ENCODE data around the gene ZNF277.

The ZNF277 gene

DNA sequence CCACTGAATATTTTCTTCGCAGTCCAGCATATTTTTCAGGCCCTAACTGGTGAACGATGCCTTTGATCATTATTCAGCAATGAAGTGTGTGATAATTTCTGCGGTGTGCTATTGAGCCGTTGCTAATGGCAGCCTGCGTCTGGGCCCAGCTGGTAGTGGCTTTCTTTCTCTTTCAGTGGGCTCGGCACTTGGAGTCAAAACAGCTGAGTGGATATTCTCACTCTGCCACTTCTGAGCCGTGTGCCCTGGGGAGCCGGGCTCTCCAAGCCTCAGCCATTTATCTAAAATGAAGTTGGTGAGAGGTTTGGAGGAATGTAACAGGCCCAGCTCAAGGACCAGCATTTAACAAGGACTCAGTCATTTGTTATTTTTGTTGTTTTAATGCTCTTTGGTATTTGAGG lies 156.2 kb downstream of the ZNF277 start:
- no peaks in the 10 kb centered on the region for H3K79me1 ChIP-seq (replicated peaks; ENCODE audit: low read length, poor library complexity, severe bottlenecking)
- no peak overlapping the region for H3K27ac ChIP-seq (ENCODE audit: low read length, poor library complexity, severe bottlenecking)
- H2BK12ac ChIP-seq (ENCODE audit: low read length in 2 of 2), result no peak overlapping the region
- no peak overlapping the region for H2BK15ac ChIP-seq (ENCODE audit: low read depth, poor library complexity, severe bottlenecking)
- no peak overlapping the region for H3K4me2 ChIP-seq (ENCODE audit: low read length, poor library complexity, severe bottlenecking)
- no peak overlapping the region for H4K8ac ChIP-seq (ENCODE audit: low read length)
- peaks cover 13% of the 10 kb centered on the region for H3K9me3 ChIP-seq (ENCODE audit: control insufficient read depth, low read length)
- H2BK120ac ChIP-seq (ENCODE audit: low read depth, low read length), result no peak overlapping the region
- DNase-seq, result no peak
- no peak overlapping the region for H2AFZ ChIP-seq (ENCODE audit: low read depth, low read length)
- no peak overlapping the region for H3K14ac ChIP-seq (ENCODE audit: low read length in 2 of 2)
- no peak overlapping the region for H4K91ac ChIP-seq (ENCODE audit: low read length)
- H3K4me1 ChIP-seq (ENCODE audit: control insufficient read depth, insufficient read depth, low read depth, low read length), result no peaks in the 10 kb centered on the region
- no peak overlapping the region for H3K4ac ChIP-seq (ENCODE audit: low read depth in 1 of 2, low read length in 2 of 2)
- H3K9ac ChIP-seq (ENCODE audit: low read length), result no peak overlapping the region
- H3K4me3 ChIP-seq (ENCODE audit: insufficient read depth in 1 of 2, low read depth in 1 of 2, low read length in 2 of 2), result no peak overlapping the region
- no peaks in the 10 kb centered on the region for H3K36me3 ChIP-seq (ENCODE audit: control insufficient read depth in 1 of 2, insufficient read depth in 2 of 2, low read depth in 1 of 2, low read length in 2 of 2)
- no peak overlapping the region for H3K18ac ChIP-seq (ENCODE audit: low read depth in 1 of 2, low read length in 2 of 2)
- H2AK5ac ChIP-seq (ENCODE audit: low read length, severe bottlenecking), result no peak overlapping the region
- no peak overlapping the region for H2BK5ac ChIP-seq (ENCODE audit: low read depth, low read length, poor library complexity, severe bottlenecking)
- H3K27me3 ChIP-seq (ENCODE audit: control insufficient read depth in 1 of 2, insufficient read depth in 1 of 2, low read length in 2 of 2), result peaks cover 0 to 5% of the 10 kb centered on the region in 2 experiments
- 73% methylated on average over 8 of the region's 8 CpGs for WGBS
- no peak overlapping the region for H3K23ac ChIP-seq (ENCODE audit: low read length in 2 of 2)

DNA sequence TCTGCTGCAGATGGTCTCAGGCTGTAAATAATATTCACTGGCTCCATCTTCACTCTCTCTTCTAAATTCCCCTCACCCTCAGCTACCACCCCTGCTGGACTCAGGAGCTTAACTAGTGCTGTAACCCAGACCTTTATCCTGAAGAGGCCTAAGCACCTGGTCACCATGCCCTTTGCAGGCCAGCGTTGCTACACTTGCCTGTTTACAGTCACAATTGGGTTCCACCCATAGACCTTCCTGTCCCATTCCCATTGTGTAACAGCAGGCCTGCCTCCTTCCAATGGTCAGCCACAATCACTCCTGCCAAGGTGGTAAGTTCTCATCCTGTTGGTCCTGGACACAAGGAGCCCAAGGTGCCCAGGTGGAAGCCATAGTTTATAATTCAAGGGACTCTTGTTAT lies 157.9 kb downstream of the ZNF277 start:
- peaks cover 9% of the 10 kb centered on the region for H3K9me3 ChIP-seq (ENCODE audit: control insufficient read depth, low read length)
- H2BK12ac ChIP-seq (ENCODE audit: low read length in 2 of 2), result no peak overlapping the region
- H3K14ac ChIP-seq (ENCODE audit: low read length in 2 of 2), result no peak overlapping the region
- no peak overlapping the region for H2BK120ac ChIP-seq (ENCODE audit: low read depth, low read length)
- H2AFZ ChIP-seq (ENCODE audit: low read depth, low read length), result no peak overlapping the region
- H3K36me3 ChIP-seq (ENCODE audit: control insufficient read depth in 1 of 2, insufficient read depth in 2 of 2, low read depth in 1 of 2, low read length in 2 of 2), result no peaks in the 10 kb centered on the region
- H4K91ac ChIP-seq (ENCODE audit: low read length), result no peak overlapping the region
- no peak overlapping the region for H3K4me2 ChIP-seq (ENCODE audit: low read length, poor library complexity, severe bottlenecking)
- no peaks in the 10 kb centered on the region for H3K79me1 ChIP-seq (replicated peaks; ENCODE audit: low read length, poor library complexity, severe bottlenecking)
- no peak overlapping the region for H3K27ac ChIP-seq (ENCODE audit: low read length, poor library complexity, severe bottlenecking)
- no peak overlapping the region for H3K9ac ChIP-seq (ENCODE audit: low read length)
- no peak overlapping the region for H3K4ac ChIP-seq (ENCODE audit: low read depth in 1 of 2, low read length in 2 of 2)
- H4K8ac ChIP-seq (ENCODE audit: low read length), result no peak overlapping the region
- peaks cover 0 to 5% of the 10 kb centered on the region in 2 experiments for H3K27me3 ChIP-seq (ENCODE audit: control insufficient read depth in 1 of 2, insufficient read depth in 1 of 2, low read length in 2 of 2)
- no peak overlapping the region for H3K4me3 ChIP-seq (ENCODE audit: insufficient read depth in 1 of 2, low read depth in 1 of 2, low read length in 2 of 2)
- no peak overlapping the region for H3K18ac ChIP-seq (ENCODE audit: low read depth in 1 of 2, low read length in 2 of 2)
- no peak overlapping the region for H3K23ac ChIP-seq (ENCODE audit: low read length in 2 of 2)
- 93% methylated on average over 1 of the region's 1 CpG for WGBS
- H3K4me1 ChIP-seq (ENCODE audit: control insufficient read depth, insufficient read depth, low read depth, low read length), result no peaks in the 10 kb centered on the region
- no peak overlapping the region for H2AK5ac ChIP-seq (ENCODE audit: low read length, severe bottlenecking)
- DNase-seq, result no peak
- H2BK15ac ChIP-seq (ENCODE audit: low read depth, poor library complexity, severe bottlenecking), result no peak overlapping the region
- no peak overlapping the region for H2BK5ac ChIP-seq (ENCODE audit: low read depth, low read length, poor library complexity, severe bottlenecking)

DNA sequence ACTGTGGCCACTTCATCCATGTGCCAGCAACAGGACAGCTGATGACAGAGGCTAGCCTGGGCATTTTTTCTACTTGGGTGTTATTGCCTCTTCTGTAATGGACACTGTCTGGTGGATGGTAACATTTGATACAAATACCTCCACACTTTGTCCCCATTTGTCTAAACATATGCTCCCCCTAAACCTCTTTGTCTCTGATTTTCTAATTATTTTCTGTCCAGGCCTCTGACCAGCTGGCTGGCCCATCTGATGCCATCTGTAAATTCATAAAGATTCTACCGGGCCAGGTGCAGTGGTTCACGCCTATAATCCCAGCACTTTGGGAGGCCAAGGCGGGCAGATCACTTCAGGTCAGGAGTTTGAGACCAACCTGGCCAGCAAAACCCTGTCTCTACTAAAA lies 159.1 kb downstream of the ZNF277 start:
- H3K23ac ChIP-seq (ENCODE audit: low read length in 2 of 2), result no peak overlapping the region
- H3K14ac ChIP-seq (ENCODE audit: low read length in 2 of 2), result no peak overlapping the region
- H3K27me3 ChIP-seq (ENCODE audit: control insufficient read depth in 1 of 2, insufficient read depth in 1 of 2, low read length in 2 of 2), result peaks cover 0 to 5% of the 10 kb centered on the region in 2 experiments
- H3K4ac ChIP-seq (ENCODE audit: low read depth in 1 of 2, low read length in 2 of 2), result no peak overlapping the region
- H3K9ac ChIP-seq (ENCODE audit: low read length), result no peak overlapping the region
- H4K8ac ChIP-seq (ENCODE audit: low read length), result no peak overlapping the region
- H4K91ac ChIP-seq (ENCODE audit: low read length), result no peak overlapping the region
- H2BK5ac ChIP-seq (ENCODE audit: low read depth, low read length, poor library complexity, severe bottlenecking), result no peak overlapping the region
- no peak overlapping the region for H2BK12ac ChIP-seq (ENCODE audit: low read length in 2 of 2)
- no peak for DNase-seq
- no peak overlapping the region for H3K18ac ChIP-seq (ENCODE audit: low read depth in 1 of 2, low read length in 2 of 2)
- no peak overlapping the region for H2BK120ac ChIP-seq (ENCODE audit: low read depth, low read length)
- no peaks in the 10 kb centered on the region for H3K4me1 ChIP-seq (ENCODE audit: control insufficient read depth, insufficient read depth, low read depth, low read length)
- no peak overlapping the region for H2AK5ac ChIP-seq (ENCODE audit: low read length, severe bottlenecking)
- H2AFZ ChIP-seq (ENCODE audit: low read depth, low read length), result no peak overlapping the region
- no peak overlapping the region for H3K4me2 ChIP-seq (ENCODE audit: low read length, poor library complexity, severe bottlenecking)
- 95% methylated on average over 3 of the region's 3 CpGs for WGBS
- H2BK15ac ChIP-seq (ENCODE audit: low read depth, poor library complexity, severe bottlenecking), result no peak overlapping the region
- no peaks in the 10 kb centered on the region for H3K36me3 ChIP-seq (ENCODE audit: control insufficient read depth in 1 of 2, insufficient read depth in 2 of 2, low read depth in 1 of 2, low read length in 2 of 2)
- H3K9me3 ChIP-seq (ENCODE audit: control insufficient read depth, low read length), result peaks cover 2% of the 10 kb centered on the region
- no peak overlapping the region for H3K4me3 ChIP-seq (ENCODE audit: insufficient read depth in 1 of 2, low read depth in 1 of 2, low read length in 2 of 2)
- no peaks in the 10 kb centered on the region for H3K79me1 ChIP-seq (replicated peaks; ENCODE audit: low read length, poor library complexity, severe bottlenecking)
- no peak overlapping the region for H3K27ac ChIP-seq (ENCODE audit: low read length, poor library complexity, severe bottlenecking)

DNA sequence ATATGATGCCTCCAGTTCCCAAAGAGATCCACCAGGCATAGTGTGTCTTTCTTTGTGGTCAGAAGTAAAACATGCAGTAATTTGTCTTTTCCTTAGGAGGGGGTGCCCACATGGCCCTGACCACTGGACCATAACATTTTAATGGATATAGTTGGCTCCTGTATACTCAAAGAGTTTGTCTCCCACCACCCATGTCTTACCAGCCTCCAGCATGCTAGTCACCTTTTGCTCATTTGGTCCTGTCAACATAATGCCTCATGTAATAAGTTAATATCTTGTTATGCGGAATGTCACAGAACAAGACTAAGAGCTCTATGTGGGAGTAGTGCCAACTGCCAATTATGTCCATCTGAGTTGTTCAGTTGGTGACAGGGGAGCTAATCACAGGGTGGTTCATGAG lies 160.4 kb downstream of the ZNF277 start:
- 100% methylated on average over 1 of the region's 1 CpG for WGBS
- H3K4me1 ChIP-seq (ENCODE audit: control insufficient read depth, insufficient read depth, low read depth, low read length), result no peaks in the 10 kb centered on the region
- no peak overlapping the region for H2AK5ac ChIP-seq (ENCODE audit: low read length, severe bottlenecking)
- no peak overlapping the region for H3K4me2 ChIP-seq (ENCODE audit: low read length, poor library complexity, severe bottlenecking)
- H2AFZ ChIP-seq (ENCODE audit: low read depth, low read length), result no peak overlapping the region
- H4K91ac ChIP-seq (ENCODE audit: low read length), result no peak overlapping the region
- no peak overlapping the region for H4K8ac ChIP-seq (ENCODE audit: low read length)
- peaks cover 0 to 5% of the 10 kb centered on the region in 2 experiments for H3K27me3 ChIP-seq (ENCODE audit: control insufficient read depth in 1 of 2, insufficient read depth in 1 of 2, low read length in 2 of 2)
- no peaks in the 10 kb centered on the region for H3K79me1 ChIP-seq (replicated peaks; ENCODE audit: low read length, poor library complexity, severe bottlenecking)
- no peak overlapping the region for H3K9ac ChIP-seq (ENCODE audit: low read length)
- H3K18ac ChIP-seq (ENCODE audit: low read depth in 1 of 2, low read length in 2 of 2), result no peak overlapping the region
- H3K27ac ChIP-seq (ENCODE audit: low read length, poor library complexity, severe bottlenecking), result no peak overlapping the region
- no peak overlapping the region for H2BK12ac ChIP-seq (ENCODE audit: low read length in 2 of 2)
- H3K4ac ChIP-seq (ENCODE audit: low read depth in 1 of 2, low read length in 2 of 2), result no peak overlapping the region
- H3K9me3 ChIP-seq (ENCODE audit: control insufficient read depth, low read length), result no peaks in the 10 kb centered on the region
- no peak for DNase-seq
- H2BK5ac ChIP-seq (ENCODE audit: low read depth, low read length, poor library complexity, severe bottlenecking), result no peak overlapping the region
- H3K4me3 ChIP-seq (ENCODE audit: insufficient read depth in 1 of 2, low read depth in 1 of 2, low read length in 2 of 2), result no peak overlapping the region
- no peak overlapping the region for H2BK120ac ChIP-seq (ENCODE audit: low read depth, low read length)
- H3K36me3 ChIP-seq (ENCODE audit: control insufficient read depth in 1 of 2, insufficient read depth in 2 of 2, low read depth in 1 of 2, low read length in 2 of 2), result no peaks in the 10 kb centered on the region
- no peak overlapping the region for H2BK15ac ChIP-seq (ENCODE audit: low read depth, poor library complexity, severe bottlenecking)
- no peak overlapping the region for H3K23ac ChIP-seq (ENCODE audit: low read length in 2 of 2)
- H3K14ac ChIP-seq (ENCODE audit: low read length in 2 of 2), result no peak overlapping the region

Data from mesenchymal stem cell (in vitro differentiated cells and primary cell).